GM18907 (cell line): ENCODE data around the gene FUT3.

Source experiments
- ATAC-seq: cut with Tn5 transposase; IDR thresholded peaks from one replicate; pipeline ENCODE4 v1.9.1; 2021; ENCODE audit warnings: mild to moderate bottlenecking, moderate library complexity; ENCODE audit not compliant: unreplicated experiment

Gene FUT3

GRCh38 chr19:5803752-5804515 is 47.3 kb downstream of the FUT3 start:
- peak; percentile 66 for ATAC-seq

- no peak for ATAC-seq
These were observed 47.9 kb downstream of the FUT3 start for GRCh38 chr19:5803441-5803751.

GRCh38 chr19:5801796-5802619 is 49.2 kb downstream of the FUT3 start:
- no peak for ATAC-seq

- ATAC-seq: no peak
These were observed 50.6 kb downstream of the FUT3 start for GRCh38 chr19:5800361-5801270.

GRCh38 chr19:5799247-5800241 is 51.7 kb downstream of the FUT3 start:
- no peak for ATAC-seq

GRCh38 chr19:5798244-5798643 is 53.0 kb downstream of the FUT3 start:
- ATAC-seq: no peak

- ATAC-seq: no peak
These were observed 55.8 kb downstream of the FUT3 start for GRCh38 chr19:5795382-5795919.

- no peak for ATAC-seq
These were observed 58.1 kb downstream of the FUT3 start for GRCh38 chr19:5793188-5793587.
